Adipocyte (in vitro differentiated cells): ENCODE measurements around the gene DENND5A.

Source experiments
- DNase-seq: peaks from one replicate; pipeline ENCODE4 v3.0.0-alpha.2; 2015; ENCODE audit warnings: low read depth
- H3K27me3 ChIP-seq: replicated peaks from 2 replicates; pipeline ENCODE4 v1.7.0; 2013; ENCODE audit warnings: mild to moderate bottlenecking, low read length, moderate library complexity; ENCODE audit not compliant: control insufficient read depth, insufficient read depth
- H3K36me3 ChIP-seq: 2 replicates; pipeline ENCODE4 v1.7.0; 2013; ENCODE audit warnings: low read length, mild to moderate bottlenecking, moderate library complexity; ENCODE audit not compliant: control insufficient read depth, insufficient read depth, severe bottlenecking
- H3K4me1 ChIP-seq: 2 replicates; pipeline ENCODE4 v1.7.0; 2013; ENCODE audit warnings: mild to moderate bottlenecking, low read length, moderate library complexity; ENCODE audit not compliant: control insufficient read depth, insufficient read depth
- H3K4me3 ChIP-seq: 2 replicates; pipeline ENCODE4 v1.7.0; 2013; ENCODE audit warnings: mild to moderate bottlenecking, low read length, moderate library complexity
- H3K9ac ChIP-seq: 2 replicates; pipeline ENCODE4 v1.7.0; 2013; ENCODE audit warnings: mild to moderate bottlenecking, low read length, moderate library complexity
- H3K9me3 ChIP-seq: 2 replicates; pipeline ENCODE4 v1.7.0; 2013; ENCODE audit warnings: mild to moderate bottlenecking, low read length, moderate library complexity; ENCODE audit not compliant: control insufficient read depth

DENND5A gene

DNA sequence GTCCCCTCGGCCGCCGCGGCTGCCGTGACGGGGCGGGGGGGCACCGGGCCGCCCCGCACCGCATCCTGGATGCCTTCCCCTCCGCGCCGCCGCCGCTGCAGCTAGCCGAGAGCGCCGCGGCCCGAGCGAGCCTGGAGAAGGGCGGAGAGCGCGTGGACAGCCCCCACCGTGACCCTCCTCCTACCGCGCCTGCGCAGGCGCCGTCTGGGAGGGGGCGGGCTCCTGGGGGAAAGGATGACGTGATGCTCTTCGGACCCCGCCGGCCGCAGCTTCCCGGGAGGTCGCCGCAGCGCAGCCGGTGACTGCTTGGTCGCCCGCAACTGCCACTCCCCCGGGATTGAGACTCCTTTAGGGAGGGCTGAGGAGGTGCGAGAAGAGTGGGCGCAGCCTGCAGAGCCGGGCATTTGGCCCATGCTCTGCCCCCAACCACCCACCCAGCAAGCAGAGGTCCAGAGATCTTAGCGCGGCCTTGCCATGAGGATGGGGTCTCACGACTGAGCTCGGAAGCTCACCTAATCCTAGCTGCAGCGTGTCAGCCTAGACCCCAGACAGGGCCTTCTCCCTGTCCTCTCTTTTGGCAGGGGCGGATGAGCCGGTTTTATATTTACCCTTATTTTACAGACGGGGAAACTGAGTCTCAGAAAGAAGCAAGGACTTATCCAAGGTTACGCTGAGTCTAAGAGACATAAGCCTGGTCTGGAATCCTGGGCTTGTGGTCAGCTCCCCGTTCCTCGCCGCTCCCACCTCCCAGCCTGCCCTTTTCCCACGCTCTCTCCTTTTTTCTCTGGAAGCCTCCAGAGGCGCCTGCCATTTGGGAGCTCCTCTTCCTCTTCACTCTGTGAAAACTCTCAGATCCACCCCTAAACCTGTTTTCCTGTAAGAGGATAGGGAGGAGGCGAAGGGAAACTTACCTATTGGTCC is at the start of gene DENND5A:
Gene DENND5A (minus strand): TSS at position 140 of the 921 bp plus-strand sequence. CDS start 281 bp downstream, outside the sequence.
- peak; percentile 95 for DNase-seq

DNA sequence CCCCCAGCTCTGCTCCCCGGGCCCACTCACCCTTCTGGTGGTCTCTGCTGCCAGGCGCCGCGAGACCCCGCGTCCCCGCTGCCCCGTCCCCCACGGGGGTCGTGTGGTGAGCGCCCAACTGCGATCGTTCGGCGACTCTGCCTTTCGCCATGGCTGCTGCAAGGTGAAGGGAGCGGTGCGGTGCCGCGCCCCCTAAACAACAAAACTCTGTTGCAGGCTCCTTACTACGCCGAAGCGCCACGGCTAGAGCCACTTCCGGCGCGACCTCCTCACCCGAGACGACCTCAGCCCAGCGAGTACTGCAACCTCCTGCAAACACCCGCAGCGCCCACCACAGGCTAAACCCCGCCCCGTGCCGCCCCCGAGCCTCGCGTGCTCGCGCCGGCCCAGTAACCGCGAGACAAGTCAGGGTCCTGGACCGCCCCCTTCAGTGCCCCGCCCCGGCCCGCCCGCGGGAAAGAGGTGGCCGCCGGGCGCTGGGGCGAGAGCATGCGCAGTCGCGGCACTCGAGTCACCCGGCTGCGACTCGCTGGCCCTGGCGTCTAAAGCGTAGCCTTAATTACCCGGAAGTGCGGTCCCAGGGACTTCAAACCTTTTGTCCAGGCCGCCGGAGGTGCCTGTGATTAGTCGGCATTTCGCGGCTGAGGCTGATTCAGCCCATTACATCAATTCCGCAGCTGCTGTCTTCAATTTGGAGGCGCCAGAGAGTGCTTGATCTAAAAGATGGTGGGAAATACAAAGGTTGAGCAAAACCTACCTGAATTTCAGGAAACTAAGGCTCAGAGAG is 49.3 kb upstream of the DENND5A start, which contains the start of gene TMEM41B:
Gene TMEM41B (minus strand): TSS at position 303 of the 787 bp plus-strand sequence. CDS start 152 bp downstream, at position 151.
- H3K27me3 ChIP-seq = no peaks in the 10 kb centered on the region
- no peaks in the 10 kb centered on the region for H3K36me3 ChIP-seq
- H3K9ac ChIP-seq = peak within 1 kb of the TSS; percentile 98
- H3K9me3 ChIP-seq = no peaks in the 10 kb centered on the region
- DNase-seq = peak; percentile 99
- H3K4me3 ChIP-seq = peak within 1 kb of the TSS; percentile 100
- H3K4me1 ChIP-seq = peaks cover 16% of the 10 kb centered on the region

More for the DNA sequence above, at the start of gene DENND5A:
- no peaks in the 10 kb centered on the region for H3K36me3 ChIP-seq
- no peaks in the 10 kb centered on the region for H3K9me3 ChIP-seq
- peak within 1 kb of the TSS; percentile 92 for H3K4me3 ChIP-seq
- H3K9ac ChIP-seq = peak within 1 kb of the TSS; percentile 99
- H3K27me3 ChIP-seq = no peaks in the 10 kb centered on the region
- H3K4me1 ChIP-seq = peaks cover 26% of the 10 kb centered on the region

DNA sequence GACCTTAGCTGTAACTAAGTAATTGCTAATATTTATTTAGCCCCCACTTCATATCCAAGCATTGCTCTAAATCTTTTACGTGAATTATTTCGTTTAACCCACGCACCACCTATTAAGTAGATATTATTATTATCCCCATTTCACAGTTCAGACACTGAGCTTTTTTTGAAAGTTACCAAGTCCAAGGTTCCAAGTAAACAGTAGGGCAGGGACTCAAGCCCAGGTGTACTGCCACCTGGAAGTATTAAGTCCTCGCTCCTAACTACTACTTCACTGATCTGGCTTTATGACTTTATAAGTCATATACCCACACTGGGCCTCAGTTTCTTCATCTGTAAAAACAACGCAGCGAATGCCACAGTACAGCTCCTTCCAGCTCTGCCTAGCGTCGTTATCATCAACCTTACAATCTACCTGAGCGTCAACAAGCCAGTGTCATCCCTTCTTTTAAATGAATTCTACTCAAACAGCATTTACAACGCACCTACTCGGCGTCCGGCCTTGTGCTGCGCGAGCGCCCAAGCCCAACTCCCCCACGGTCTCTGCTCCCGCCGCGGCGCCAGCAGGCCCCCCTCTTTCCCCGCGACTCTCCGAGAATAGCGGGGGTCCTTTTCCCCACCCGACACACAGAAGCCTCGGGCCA is 48.6 kb upstream of the DENND5A start:
- H3K4me1 ChIP-seq = peaks cover 16% of the 10 kb centered on the region
- peak overlapping the region; percentile 100 for H3K4me3 ChIP-seq
- peak overlapping the region; percentile 98 for H3K9ac ChIP-seq
- H3K9me3 ChIP-seq = no peaks in the 10 kb centered on the region
- H3K27me3 ChIP-seq = no peaks in the 10 kb centered on the region
- H3K36me3 ChIP-seq = no peaks in the 10 kb centered on the region
- peak; percentile 63 for DNase-seq

DNA sequence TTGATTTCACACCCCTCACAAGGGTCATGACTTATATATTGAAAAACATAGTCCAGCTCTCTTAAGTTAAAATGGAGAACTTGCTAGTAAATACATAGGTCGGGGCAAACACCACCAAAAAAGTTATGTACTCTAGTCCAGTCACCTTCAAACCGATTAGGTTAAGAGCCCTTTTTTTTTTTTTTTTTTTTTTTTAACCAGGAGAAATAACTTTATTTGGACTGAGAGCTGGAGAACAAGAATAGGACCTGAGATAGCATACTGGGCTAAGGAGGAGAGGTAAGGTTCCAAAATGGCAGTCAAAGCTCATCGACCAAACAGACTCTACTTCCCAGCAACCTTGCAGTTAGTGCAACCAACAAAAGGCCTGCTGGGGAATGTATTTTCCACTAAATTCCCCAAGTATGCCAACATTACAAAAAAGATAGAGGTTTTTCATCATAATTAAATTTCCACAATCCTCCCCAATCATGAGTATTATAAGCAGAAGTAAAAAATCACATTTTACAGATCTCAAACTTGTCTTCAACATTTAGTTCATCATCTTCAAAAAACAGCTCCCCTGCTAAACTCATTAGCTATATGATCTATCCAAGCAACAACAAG is 45.4 kb upstream of the DENND5A start:
- DNase-seq = no peak
- Histone ChIP-seq H3K9ac (no peak overlapping the region), H3K9me3 (no peaks in the 10 kb centered on the region), H3K4me3 (no peak overlapping the region), H3K4me1 (peaks cover 16% of the 10 kb centered on the region), H3K36me3 (no peaks in the 10 kb centered on the region), H3K27me3 (no peaks in the 10 kb centered on the region)

DNA sequence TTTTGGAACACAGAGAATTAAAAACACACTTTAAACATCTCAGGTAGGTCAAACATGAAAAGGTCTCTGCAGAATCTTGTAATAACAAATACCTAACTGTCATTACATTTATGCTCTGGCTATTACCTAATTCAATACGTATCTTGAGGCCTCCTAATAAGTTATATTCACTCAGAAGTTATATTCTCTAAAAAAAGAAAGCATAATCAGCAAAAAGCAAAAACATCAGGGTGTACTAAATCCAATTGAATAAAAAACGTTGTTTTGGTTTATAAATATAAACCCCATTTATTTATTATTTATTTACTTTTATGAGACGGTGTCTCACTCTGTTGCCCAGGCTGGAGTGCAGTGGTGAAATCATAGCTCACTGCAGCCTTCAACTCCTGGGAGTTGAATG is 39.0 kb upstream of the DENND5A start:
- no peak for DNase-seq
- no peak overlapping the region for H3K9ac ChIP-seq
- no peaks in the 10 kb centered on the region for H3K27me3 ChIP-seq

DNA sequence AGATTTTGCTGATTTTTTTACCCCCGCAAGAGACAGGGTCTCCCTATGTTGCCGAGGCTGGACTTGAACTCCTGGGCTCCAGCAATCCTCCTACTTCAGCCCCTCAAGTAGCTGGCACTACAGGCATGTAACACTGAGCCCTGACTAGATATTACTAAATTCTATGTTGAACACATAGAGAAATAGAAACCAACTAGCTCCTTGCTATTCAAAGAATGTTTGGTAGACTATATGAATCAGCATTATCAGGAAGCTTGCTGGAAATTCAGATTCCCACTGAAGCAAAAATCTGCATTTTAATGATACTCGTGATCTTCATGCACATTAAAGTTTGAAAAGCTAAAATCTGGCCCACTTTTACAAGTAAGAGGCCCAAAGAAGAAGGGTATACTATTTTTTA is 37.3 kb upstream of the DENND5A start:
- Histone ChIP-seq H3K27me3 (no peaks in the 10 kb centered on the region), H3K4me1 (peaks cover 8% of the 10 kb centered on the region), H3K9ac (peak overlapping the region; percentile 58), H3K9me3 (no peaks in the 10 kb centered on the region), H3K36me3 (peaks cover 5% of the 10 kb centered on the region), H3K4me3 (no peak overlapping the region)
- peak; percentile 73 for DNase-seq

More for the DNA sequence above, 39.0 kb upstream of the DENND5A start:
- Histone ChIP-seq H3K4me1 (peaks cover 8% of the 10 kb centered on the region), H3K36me3 (no peaks in the 10 kb centered on the region), H3K9me3 (no peaks in the 10 kb centered on the region), H3K4me3 (no peak overlapping the region)

DNA sequence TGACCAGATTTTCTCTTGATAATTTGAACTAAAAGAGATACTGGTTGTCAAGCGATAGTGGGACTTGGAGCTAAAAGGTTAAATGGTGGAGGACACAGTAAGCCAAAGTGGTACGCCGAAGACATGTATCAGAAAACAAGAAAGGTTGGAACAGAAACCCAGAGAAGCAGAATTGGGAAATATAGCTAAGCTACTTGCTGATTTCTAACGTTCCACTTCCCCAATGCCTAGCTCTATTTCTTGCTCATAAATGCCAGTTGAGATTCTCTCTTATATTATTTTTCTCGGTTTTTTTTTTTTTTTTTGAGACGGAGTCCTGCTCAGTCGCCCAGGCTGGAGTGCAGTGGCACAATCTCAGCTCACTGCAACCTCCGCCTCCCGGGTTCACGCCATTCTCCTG is 36.6 kb upstream of the DENND5A start:
- Histone ChIP-seq H3K27me3 (no peaks in the 10 kb centered on the region), H3K4me3 (no peak overlapping the region), H3K9ac (no peak overlapping the region), H3K36me3 (peaks cover 6% of the 10 kb centered on the region), H3K4me1 (peaks cover 8% of the 10 kb centered on the region), H3K9me3 (no peaks in the 10 kb centered on the region)
- DNase-seq = no peak

DNA sequence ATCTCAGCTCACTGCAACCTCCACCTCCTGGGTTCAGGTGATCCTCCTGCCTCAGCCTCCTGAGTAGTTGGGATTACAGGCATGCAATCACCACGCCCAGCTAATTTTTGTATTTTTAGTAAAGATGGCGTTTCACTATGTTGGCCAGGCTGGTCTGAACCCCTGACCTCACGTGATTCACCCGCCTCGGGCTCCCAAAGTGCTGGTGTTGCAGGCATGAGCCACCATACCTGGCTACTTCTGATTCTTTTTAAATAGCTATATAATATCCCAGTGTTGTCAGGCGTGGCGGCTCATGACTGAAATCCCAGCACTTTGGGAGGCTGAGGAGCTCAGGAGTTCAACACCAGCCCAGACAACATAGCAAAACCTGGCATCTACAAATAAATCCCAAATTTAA is 28.5 kb upstream of the DENND5A start:
- DNase-seq = no peak
- H3K36me3 ChIP-seq = peaks cover 42% of the 10 kb centered on the region

DNA sequence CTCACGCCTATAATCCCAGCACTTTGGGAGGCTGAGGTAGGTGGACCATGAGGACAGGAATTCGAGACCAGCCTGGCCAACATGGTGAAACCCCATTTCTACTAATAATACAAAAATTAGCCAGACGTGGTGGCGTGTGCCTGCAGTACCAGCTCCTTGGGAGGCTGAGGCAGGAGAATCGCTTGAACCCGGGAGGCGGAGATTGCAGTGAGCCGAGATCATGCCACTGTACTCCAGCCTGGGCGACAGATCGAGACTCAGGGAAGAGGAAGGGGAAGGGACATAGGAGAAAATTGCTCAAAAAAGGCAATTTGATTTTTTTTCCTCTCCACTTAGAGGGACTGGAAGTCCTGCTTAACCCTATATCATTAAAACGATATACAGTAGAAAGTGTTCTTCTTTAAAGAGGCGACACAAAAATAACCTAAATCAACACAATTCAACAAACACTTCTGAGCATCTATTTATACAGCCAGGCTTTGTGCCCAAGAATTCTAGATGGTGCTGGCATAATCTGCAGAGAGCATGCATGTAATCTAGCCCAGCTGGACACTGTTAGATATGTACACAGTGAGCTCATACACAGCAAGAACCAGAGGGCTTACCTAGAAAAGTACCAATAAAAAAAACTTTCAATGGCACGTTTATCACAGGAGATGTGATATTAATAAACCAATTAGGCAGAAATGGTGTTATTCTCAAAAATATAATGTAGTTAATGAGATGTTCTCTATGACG is 20.9 kb upstream of the DENND5A start:
- Histone ChIP-seq H3K9ac (no peak overlapping the region), H3K9me3 (no peaks in the 10 kb centered on the region), H3K36me3 (peaks cover 62% of the 10 kb centered on the region), H3K27me3 (no peaks in the 10 kb centered on the region), H3K4me3 (no peak overlapping the region), H3K4me1 (no peaks in the 10 kb centered on the region)
- no peak for DNase-seq

More for the DNA sequence above, 28.5 kb upstream of the DENND5A start:
- Histone ChIP-seq H3K4me3 (no peak overlapping the region), H3K9me3 (no peaks in the 10 kb centered on the region), H3K9ac (no peak overlapping the region), H3K27me3 (no peaks in the 10 kb centered on the region), H3K4me1 (no peaks in the 10 kb centered on the region)

DNA sequence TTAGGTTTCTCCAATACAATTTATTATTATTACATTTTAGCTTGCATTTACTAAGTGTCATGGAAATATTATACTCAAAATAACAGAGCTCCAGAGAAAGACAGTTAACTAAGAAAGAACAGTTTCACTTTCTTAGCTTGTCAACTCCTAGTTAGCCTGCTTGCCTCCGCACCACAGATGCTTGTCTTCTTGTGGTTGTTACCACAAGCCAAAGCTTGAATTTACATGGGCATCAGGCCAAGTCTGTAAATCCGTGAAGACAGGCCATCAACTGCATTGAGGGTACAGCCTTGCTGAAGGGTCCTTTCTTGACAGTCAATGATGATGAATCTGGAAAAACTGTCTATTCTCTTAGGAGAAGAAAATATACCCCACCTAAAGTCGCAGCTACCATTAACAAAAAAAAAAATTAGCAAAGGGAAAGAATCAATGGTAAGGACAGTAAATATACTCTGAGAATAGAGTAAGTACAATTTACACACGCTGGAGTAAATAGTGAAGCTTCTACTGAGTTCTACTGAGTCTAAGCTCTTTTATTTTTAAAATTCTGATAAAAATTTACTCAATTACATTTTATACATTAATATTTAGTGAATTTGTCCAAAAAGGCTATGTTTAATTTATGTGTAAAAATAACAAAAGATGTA is 15.6 kb upstream of the DENND5A start:
- H3K9ac ChIP-seq = no peak overlapping the region
- H3K27me3 ChIP-seq = no peaks in the 10 kb centered on the region
- H3K9me3 ChIP-seq = no peaks in the 10 kb centered on the region
- H3K36me3 ChIP-seq = peaks cover 46% of the 10 kb centered on the region
- no peak overlapping the region for H3K4me3 ChIP-seq
- H3K4me1 ChIP-seq = no peaks in the 10 kb centered on the region
- peak; percentile 50 for DNase-seq
